Stimulated activated naive CD8-positive, alpha-beta T cell treated with anti-CD3 and anti-CD28 coated beads, Interleukin-15, Interleukin-2, amounts not matched to agents 100 ng/mL and 50 ng/mL, for 24 hours (primary cell): ENCODE data around the gene KRT17.
"Not testable (repeated sequence)": the region's sequence is repeated elsewhere in the genome, so short reads cannot be mapped to it uniquely, and the experiment has no call there.

ENCODE experiments used
- H3K27ac Mint-ChIP-seq: one replicate; pipeline ENCODE4 v1.8.0; 2021; ENCODE audit warnings: mild to moderate bottlenecking, mixed read lengths
- H3K27me3 Mint-ChIP-seq: one replicate; pipeline ENCODE4 v1.8.0; 2021; ENCODE audit warnings: mixed read lengths
- H3K36me3 Mint-ChIP-seq: one replicate; pipeline ENCODE4 v1.8.0; 2021; ENCODE audit warnings: low read depth, mixed read lengths
- H3K4me1 Mint-ChIP-seq: one replicate; pipeline ENCODE4 v1.8.0; 2021; ENCODE audit warnings: low read depth, mixed read lengths
- H3K4me3 Mint-ChIP-seq: one replicate; pipeline ENCODE4 v1.8.0; 2021; ENCODE audit warnings: mild to moderate bottlenecking, mixed read lengths
- H3K9me3 Mint-ChIP-seq: one replicate; pipeline ENCODE4 v1.8.0; 2021; ENCODE audit warnings: mixed read lengths

Gene KRT17

DNA sequence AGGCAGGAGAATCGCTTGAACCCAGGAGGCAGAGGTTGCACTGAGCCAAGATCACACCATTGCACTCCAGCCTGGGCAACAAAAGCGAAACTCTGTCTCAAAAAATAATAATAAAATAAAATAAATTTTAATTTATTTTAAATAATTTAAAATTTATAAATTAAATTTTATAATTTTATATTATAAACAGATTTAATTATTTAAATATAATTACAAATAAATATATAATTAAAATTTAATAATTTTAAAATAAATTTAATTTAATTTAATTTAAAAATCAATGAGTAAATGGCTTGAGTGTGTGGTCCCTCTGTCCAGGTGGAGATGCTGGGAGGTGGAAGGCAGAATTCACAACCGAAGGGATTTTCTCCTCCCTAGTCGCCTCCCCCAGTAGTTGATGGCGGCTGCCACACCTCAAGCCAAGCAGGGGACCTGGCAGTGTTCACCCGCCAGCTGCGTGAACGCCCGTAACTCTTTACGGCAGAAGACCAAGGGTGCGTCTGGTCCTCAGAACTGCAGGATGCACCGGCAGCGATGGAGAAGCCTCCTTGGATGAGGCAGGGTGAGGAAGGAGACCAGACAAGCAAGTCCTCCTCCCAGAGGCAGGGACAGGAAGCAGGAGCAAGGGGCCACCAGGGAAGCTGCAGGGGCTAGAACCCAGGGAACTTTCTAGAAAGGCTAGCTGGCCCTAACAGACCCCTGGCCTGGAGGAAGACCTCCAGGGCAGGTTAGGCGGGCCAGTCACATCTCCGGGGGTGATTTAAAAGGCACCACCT is 22.9 kb upstream of the KRT17 start:
- no peaks in the 10 kb centered on the region for H3K9me3 Mint-ChIP-seq
- H3K4me1 Mint-ChIP-seq, result peaks cover 10% of the 10 kb centered on the region
- H3K4me3 Mint-ChIP-seq, result no peak overlapping the region
- H3K27ac Mint-ChIP-seq, result no peak overlapping the region
- no peaks in the 10 kb centered on the region for H3K36me3 Mint-ChIP-seq
- H3K27me3 Mint-ChIP-seq, result no peaks in the 10 kb centered on the region

DNA sequence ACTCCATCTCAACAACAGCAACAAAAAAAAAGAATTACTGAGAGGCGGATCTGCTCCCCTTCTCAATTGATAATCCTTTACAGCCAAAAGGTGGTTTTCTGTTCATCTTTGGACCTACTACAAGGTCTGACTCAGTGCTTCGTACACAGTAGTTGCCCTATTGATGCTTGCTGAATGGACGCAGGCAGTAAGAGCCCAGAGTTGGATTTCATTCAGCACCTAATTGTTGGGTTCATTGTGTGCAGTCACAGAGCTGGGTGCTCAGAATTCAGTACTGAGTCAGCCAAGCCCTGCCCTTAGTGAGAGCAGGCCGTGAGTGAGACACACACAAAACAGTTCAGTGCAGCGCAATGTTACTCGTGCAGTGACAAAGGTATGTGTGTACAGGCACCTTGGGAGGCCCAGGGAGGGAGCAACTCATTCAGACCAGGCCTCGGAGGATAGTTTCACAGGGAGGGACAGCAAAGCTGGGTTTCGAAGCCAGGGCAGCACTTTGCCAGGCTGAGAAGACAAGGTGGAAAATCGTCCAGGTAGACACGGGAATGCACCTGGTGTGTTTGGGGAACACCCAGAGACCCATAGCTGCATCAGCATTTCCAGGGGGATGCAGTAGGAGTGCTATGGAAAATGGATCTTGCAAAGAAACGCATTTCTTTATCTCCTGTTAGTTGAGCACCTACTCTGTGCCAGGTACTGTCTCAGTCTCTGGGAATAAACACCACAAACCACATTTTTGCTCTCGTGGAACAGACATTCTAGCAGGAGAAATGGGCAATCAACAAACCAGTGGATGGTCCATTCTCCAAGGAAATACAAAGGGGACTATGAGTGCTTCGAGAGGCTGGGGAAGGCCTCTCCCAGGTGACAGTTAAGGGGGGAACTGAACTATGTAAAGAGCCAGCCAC is 18.1 kb upstream of the KRT17 start:
- Mint-ChIP-seq H3K9me3 (no peaks in the 10 kb centered on the region), H3K4me3 (no peak overlapping the region), H3K27me3 (no peaks in the 10 kb centered on the region), H3K4me1 (no peaks in the 10 kb centered on the region), H3K36me3 (no peaks in the 10 kb centered on the region), H3K27ac (no peak overlapping the region)

DNA sequence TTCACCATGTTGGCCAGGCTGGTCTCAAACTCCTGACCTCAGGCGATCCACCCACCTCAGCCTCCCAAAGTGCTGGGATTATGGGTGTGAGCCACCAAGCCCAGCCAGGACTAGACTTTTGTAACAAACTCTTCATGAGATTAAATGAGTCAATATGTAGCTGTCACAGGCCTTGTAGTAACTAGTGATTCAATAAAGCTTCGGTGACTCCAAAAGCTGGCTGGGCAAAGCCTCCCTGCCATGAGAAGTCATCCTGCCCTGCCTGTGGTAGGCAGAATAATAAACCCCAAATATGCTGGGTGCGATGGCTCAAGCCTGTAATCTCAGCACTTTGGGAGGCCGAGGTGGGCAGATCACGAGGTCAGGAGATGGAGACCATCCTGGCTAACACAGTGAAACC is 16.2 kb upstream of the KRT17 start:
- H3K4me1 Mint-ChIP-seq, H3K9me3 Mint-ChIP-seq, H3K36me3 Mint-ChIP-seq, H3K27ac Mint-ChIP-seq, H3K4me3 Mint-ChIP-seq, H3K27me3 Mint-ChIP-seq: not testable (repeated sequence)

DNA sequence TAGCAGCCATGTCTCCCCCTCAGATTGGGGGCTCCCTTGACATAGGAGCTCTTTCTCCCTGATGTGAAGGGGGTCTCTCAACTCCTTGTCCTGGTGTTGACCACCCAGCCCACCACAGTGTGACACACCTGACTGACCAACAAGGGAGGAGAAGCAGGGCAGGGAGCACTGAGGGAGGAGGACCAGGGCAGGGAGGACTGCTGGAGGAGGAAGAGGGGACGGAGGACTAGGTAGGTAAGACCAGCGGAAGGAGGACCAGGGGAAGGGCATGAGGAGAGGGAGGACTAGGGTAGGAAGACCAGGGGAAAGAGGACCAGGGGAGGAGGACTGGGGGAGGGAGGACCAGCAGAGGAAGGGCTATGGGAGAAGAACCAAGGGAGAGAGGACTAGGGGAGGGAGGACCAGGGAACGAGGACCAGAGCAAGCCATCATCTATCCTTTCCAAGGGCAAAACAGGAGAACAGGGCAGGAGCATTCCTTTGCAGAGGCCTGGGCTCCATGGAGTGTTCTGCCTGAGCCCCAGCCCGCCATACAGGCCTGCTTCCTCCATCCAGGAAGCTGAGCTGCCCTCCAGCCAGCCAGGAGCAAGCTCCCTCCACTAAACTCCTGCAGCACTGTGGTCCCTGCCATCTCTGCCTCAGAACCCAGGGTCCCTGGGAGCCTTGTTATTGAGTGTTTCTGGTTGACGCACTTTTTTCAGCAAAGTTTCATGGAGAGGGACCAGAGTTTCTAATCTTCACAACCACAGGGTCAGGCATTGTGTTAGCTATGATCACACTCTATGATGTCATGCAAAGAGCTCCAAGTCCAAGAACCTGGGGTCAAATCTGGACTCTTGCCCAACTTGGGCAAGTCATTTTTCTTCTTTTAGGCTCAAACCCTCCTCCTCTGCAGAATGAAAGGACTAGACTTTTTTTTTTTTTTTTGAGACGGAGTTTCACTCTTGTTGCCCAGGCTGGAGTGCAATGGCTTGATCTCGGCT is 15.4 kb upstream of the KRT17 start:
- H3K4me3 Mint-ChIP-seq, result no peak overlapping the region
- no peaks in the 10 kb centered on the region for H3K36me3 Mint-ChIP-seq
- no peaks in the 10 kb centered on the region for H3K9me3 Mint-ChIP-seq
- no peak overlapping the region for H3K27ac Mint-ChIP-seq
- H3K27me3 Mint-ChIP-seq, result no peaks in the 10 kb centered on the region
- no peaks in the 10 kb centered on the region for H3K4me1 Mint-ChIP-seq

DNA sequence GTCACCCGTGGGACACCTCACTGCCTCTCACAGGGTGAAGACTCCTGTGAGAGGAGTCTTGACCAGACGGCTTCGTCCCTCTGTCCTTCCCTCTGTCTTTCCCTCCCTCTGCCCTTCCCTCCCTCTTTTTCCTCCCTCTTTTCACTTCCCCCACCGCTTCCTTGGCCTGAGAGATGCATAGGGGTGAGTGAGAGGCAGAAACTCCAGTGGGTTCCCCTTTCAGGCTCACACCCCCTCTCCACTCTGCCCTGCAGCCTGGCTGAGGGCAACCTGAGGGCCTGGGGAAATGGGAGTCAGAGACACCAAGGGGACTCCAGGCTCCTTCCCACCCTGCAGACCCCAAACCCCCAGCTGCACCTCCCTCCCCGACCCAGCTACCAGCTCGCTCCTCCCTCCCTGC is 14.6 kb upstream of the KRT17 start:
- H3K36me3 Mint-ChIP-seq, result no peaks in the 10 kb centered on the region
- H3K27ac Mint-ChIP-seq, result no peak overlapping the region
- H3K27me3 Mint-ChIP-seq, result no peaks in the 10 kb centered on the region
- H3K9me3 Mint-ChIP-seq, result no peaks in the 10 kb centered on the region
- no peaks in the 10 kb centered on the region for H3K4me1 Mint-ChIP-seq
- no peak overlapping the region for H3K4me3 Mint-ChIP-seq

DNA sequence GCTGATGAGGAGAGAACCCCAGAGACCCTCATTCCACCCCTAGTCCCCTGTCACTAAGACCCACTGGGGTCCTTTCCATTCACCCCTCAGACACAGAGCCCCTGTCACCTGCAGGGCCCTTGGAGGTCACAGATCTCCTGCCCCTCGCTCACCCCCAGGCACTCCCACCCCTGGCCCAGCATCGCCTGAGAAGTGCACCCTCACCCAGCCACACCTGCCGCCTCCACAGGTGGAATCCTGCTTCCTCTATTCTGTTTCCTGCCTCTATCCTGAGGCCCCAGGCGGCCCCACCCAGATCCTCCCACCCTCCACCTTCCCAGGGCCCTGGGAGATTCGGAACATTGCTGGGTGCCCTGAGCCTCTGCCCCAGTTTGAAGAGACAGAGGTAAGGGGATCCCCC is 13.8 kb upstream of the KRT17 start:
- Mint-ChIP-seq H3K4me3 (no peak overlapping the region), H3K36me3 (no peaks in the 10 kb centered on the region), H3K27ac (no peak overlapping the region), H3K9me3 (no peaks in the 10 kb centered on the region), H3K4me1 (no peaks in the 10 kb centered on the region), H3K27me3 (no peaks in the 10 kb centered on the region)

DNA sequence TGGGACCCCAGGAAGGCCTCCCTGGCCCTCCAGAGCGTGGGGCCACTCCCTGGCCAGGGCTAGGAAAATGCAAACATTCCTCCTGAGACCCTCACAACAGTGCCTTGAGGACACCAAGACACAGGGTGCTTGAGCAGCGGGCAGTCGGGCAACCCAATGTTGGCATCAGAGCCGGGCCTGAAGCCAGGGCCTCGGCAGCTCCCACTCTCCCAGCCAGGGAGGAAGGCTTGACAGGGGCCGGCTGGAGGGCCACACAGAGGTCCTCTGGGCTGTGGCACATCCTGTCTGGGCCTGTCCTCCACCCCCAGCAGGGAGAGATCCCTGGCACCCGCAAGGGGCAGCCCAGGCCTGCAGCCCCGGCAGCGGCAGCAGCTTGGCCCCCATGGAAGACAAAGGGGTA is 12.3 kb upstream of the KRT17 start:
- no peak overlapping the region for H3K4me3 Mint-ChIP-seq
- no peak overlapping the region for H3K27ac Mint-ChIP-seq
- no peaks in the 10 kb centered on the region for H3K36me3 Mint-ChIP-seq
- no peaks in the 10 kb centered on the region for H3K4me1 Mint-ChIP-seq
- H3K27me3 Mint-ChIP-seq, result no peaks in the 10 kb centered on the region
- H3K9me3 Mint-ChIP-seq, result no peaks in the 10 kb centered on the region

DNA sequence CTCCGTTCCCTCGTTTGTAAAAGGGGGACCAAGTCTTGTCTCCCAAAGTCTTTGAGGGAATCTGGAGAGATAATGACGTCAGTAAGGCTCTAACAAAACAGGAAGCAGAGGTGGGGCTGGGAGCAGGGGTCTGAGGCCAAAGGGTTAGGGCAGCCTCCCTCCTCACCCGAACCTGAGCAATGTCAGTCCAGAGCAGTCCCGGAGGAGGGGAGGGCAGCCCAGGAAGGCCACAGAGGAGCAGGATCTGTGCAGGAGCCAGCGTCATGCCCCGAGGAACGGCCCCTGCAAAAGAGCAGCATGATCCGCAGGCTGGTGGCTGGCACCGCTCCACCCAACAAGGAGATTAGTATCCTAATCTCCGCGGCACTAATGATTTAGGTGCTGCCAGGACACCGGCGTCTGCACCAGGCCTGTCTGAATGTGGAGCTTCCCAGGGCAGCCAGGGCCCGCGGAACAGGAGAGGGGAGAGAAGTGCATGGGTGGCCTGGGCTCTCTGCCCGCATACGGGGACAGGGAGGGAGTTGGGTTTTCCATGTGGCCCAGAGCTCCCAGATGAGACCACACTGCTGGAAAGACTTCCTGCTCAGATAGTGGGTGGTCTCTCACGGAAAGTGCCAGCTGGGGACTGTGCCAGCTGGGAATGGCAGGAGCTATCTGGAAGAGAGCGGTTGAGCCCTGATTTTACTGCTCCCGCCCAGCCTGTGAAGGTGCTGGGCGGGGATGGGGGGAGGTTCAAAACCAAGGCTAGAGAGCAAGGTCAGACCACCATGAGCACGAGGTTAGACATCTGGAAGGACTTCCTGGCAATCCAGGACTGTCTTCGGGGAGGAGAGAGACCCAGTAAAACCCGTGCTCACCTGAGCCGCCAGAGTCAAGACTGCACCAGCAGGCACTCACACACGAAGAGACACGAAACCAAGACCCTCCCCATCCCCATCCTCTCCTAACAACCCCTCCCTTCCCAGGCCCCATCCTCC is 11.0 kb upstream of the KRT17 start:
- H3K4me3 Mint-ChIP-seq, result no peak overlapping the region
- H3K36me3 Mint-ChIP-seq, result no peaks in the 10 kb centered on the region
- H3K4me1 Mint-ChIP-seq, result no peaks in the 10 kb centered on the region
- H3K27me3 Mint-ChIP-seq, result no peaks in the 10 kb centered on the region
- H3K9me3 Mint-ChIP-seq, result no peaks in the 10 kb centered on the region
- H3K27ac Mint-ChIP-seq, result no peak overlapping the region

DNA sequence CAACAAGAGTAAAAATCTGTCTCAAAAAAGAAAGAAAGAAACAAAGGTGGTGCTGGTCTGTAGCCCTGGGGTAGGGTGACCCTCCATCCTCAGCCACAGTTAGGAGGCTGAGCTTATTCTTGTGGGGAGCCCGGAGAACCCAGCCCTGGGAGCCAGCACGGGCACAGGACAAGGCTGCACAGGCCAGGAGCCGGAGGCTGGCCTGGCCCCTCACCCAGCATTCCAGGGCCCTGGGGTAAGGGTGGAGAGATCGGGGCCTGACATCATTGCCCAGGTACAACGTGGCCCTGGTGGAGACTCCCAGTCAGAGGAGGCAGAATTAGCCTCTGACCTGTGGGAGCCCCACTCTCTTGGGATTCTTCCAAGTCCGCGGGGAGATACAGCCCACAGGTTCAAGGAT is 10.3 kb upstream of the KRT17 start:
- Mint-ChIP-seq H3K36me3 (no peaks in the 10 kb centered on the region), H3K4me3 (no peak overlapping the region), H3K27me3 (no peaks in the 10 kb centered on the region)

DNA sequence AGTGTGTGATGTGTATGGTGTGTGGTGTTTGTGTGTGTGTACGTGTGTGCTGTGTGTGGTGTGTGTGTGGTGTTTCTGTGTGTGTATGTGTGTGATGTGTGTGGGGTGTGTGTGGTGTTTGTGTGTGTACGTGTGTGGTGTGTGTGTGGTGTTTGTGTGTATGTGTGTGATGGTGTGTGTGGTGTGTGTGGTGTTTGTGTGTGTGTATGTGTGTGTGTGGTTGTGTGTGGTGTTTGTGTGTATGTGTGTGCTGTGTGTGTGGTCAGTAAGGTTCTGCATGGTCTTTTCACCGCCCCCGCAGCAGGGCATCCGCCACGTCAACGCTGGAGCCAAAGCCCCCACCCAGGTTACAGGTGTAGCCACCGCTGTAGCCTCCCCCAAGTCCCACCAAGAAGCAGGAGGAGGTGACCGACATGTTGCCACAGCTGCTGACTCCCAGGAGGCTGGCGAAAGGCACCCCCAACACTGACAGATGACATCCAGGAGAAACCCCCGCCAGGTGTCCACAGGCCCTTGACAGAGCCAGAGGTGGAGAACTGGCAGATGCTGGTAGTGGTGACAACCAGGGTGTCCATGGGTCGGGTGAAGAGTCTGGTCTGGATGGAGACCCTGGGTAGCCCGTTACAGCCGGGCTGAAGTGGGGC is 9.3 kb upstream of the KRT17 start:
- no peaks in the 10 kb centered on the region for H3K36me3 Mint-ChIP-seq
- no peak overlapping the region for H3K4me3 Mint-ChIP-seq
- H3K27ac Mint-ChIP-seq, result no peak overlapping the region
- no peaks in the 10 kb centered on the region for H3K27me3 Mint-ChIP-seq
- H3K9me3 Mint-ChIP-seq, result no peaks in the 10 kb centered on the region
- no peaks in the 10 kb centered on the region for H3K4me1 Mint-ChIP-seq

More for the DNA sequence above, 10.3 kb upstream of the KRT17 start:
- Mint-ChIP-seq H3K27ac (no peak overlapping the region), H3K4me1 (no peaks in the 10 kb centered on the region), H3K9me3 (no peaks in the 10 kb centered on the region)

DNA sequence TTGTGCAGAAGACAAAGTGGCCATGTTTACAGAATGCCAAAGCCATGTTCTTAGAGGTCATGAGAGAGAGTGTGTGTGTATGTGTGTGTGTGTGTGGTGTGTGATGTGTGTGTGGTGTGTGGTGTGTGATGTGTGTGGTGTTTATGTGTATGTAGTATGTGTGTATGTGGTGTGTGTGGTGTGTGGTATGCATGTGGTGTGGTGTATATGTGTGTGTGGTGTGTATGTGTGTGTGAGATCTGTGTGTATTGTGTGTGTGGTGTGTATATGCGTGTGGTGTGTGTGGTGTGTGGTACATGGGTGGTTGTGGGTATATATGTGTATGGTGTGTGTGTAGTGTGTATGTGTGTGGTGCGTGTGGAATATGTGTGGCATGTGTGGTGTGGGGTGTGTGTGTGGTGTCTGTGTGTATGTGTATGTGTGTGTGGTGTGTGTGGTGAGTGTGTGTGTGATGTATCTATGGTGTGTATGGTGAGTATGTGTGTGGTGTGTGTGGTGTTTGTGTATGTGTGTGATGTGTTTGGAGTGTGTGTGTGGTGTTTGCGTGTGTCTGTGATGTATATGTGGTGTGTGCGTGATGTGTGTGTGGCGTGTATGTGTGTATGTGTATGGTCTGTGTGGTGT is 8.2 kb upstream of the KRT17 start:
- Mint-ChIP-seq H3K4me3 (no peak overlapping the region), H3K27ac (no peak overlapping the region), H3K4me1 (no peaks in the 10 kb centered on the region), H3K27me3 (no peaks in the 10 kb centered on the region), H3K9me3 (no peaks in the 10 kb centered on the region), H3K36me3 (no peaks in the 10 kb centered on the region)

DNA sequence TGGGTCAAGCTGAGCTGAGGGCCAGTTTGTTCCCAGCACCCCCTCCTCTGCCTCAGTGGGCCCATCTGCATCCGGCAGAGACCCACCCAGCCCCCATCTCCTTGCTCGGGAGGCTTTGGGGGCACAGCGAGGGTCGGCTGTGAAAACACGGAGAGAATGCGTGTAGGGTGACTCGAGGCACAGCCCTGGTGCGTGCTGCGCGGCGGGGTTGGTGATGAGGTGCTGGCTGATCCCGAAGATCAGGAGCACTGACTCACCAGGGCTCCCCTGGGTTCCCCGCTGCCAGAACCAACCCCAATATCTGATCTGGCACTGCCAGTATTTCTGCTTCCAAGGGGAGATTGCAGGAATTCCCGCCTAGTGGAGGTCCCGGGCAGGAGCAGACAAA is 7.5 kb upstream of the KRT17 start:
- Mint-ChIP-seq H3K27ac (no peak overlapping the region), H3K4me1 (no peaks in the 10 kb centered on the region), H3K9me3 (no peaks in the 10 kb centered on the region), H3K27me3 (no peaks in the 10 kb centered on the region), H3K4me3 (no peak overlapping the region), H3K36me3 (no peaks in the 10 kb centered on the region)
